IMR-90 (cell line): Measurements from ENCODE around the gene HS6ST3. TPM values are rescaled to one million over a fixed set of nuclear protein-coding genes. Genes with fewer than 3 reads are reported as not detected.

Experiments used
- ATAC-seq: fragments of 200-7000 bp; cut with Tn5 transposase; 2 replicates; pipeline ENCODE4 v1.9.1; 2020; ENCODE audit warnings: low read depth, mild to moderate bottlenecking, moderate library complexity
- BruUV-seq: library from RNA; stranded (reverse); fragments of 400-500 nt; replicated peaks from 2 replicates; lab custom pipeline; 2021; lab: Mats Ljungman, UMichigan
- CTCF ChIA-PET: fragments of 300-600 bp; formaldehyde crosslinking; extraction: SDS; loops from one replicate; lab custom pipeline; 2021; ENCODE audit warnings: antibody characterized with exemption; lab: Yijun Ruan, JAX
- POLR2A ChIA-PET: fragments of 300-600 bp; sonication (Branson Sonifier 250); formaldehyde crosslinking; loops from one replicate; lab custom pipeline; 2022; ENCODE audit warnings: antibody characterized with exemption; ENCODE audit not compliant: unreplicated experiment; lab: Charles Lee
- DNase-seq: peaks from one replicate; pipeline ENCODE4 v3.0.0; 2013
- H2AFZ ChIP-seq: replicated peaks from 2 replicates; pipeline ENCODE3; 2013; ENCODE audit warnings: low read length, mild to moderate bottlenecking; ENCODE audit not compliant: poor library complexity
- H2AK5ac ChIP-seq: 2 replicates; pipeline ENCODE4 v1.6.1; 2013; ENCODE audit warnings: low read depth, low read length, inconsistent platforms
- H2AK9ac ChIP-seq: replicated peaks from 2 replicates; pipeline ENCODE3; 2013; ENCODE audit warnings: mild to moderate bottlenecking, low read depth, low read length, moderate library complexity; ENCODE audit not compliant: poor library complexity
- H2BK120ac ChIP-seq: 2 replicates; pipeline ENCODE4 v1.6.1; 2013; ENCODE audit warnings: low read depth, low read length, inconsistent platforms
- H2BK15ac ChIP-seq: 3 replicates; pipeline ENCODE4 v1.6.1; 2013; ENCODE audit warnings: low read depth, low read length, inconsistent platforms
- H2BK20ac ChIP-seq: 2 replicates; pipeline ENCODE4 v1.6.1; 2013; ENCODE audit warnings: low read depth, mild to moderate bottlenecking, inconsistent platforms, low read length, moderate library complexity
- H2BK5ac ChIP-seq: 2 replicates; pipeline ENCODE4 v1.6.1; 2013; ENCODE audit warnings: mild to moderate bottlenecking, low read depth, low read length, inconsistent platforms; ENCODE audit not compliant: poor library complexity, severe bottlenecking
- H3K14ac ChIP-seq: replicated peaks from 2 replicates; pipeline ENCODE4 v1.6.1; 2013; ENCODE audit warnings: low read depth, low read length, inconsistent platforms
- H3K18ac ChIP-seq: 2 replicates; pipeline ENCODE4 v1.6.1; 2013; ENCODE audit warnings: low read depth, low read length, control low read depth
- H3K23ac ChIP-seq: 2 replicates; pipeline ENCODE4 v1.6.1; 2013; ENCODE audit warnings: low read depth, low read length, inconsistent platforms
- H3K27ac ChIP-seq: 2 replicates; pipeline ENCODE4 v1.5.1; 2013; ENCODE audit warnings: mild to moderate bottlenecking, control low read depth, low read length; ENCODE audit not compliant: insufficient read depth
- H3K27me3 ChIP-seq: 2 replicates; pipeline ENCODE4 v1.6.1; 2013; ENCODE audit warnings: low read length; ENCODE audit not compliant: control insufficient read depth, insufficient read depth
- H3K36me3 ChIP-seq: 2 replicates; pipeline ENCODE4 v1.6.1; 2013; ENCODE audit warnings: low read length, mixed read lengths; ENCODE audit not compliant: control insufficient read depth, insufficient read depth
- H3K4ac ChIP-seq: 2 replicates; pipeline ENCODE4 v1.6.1; 2013; ENCODE audit warnings: low read depth, low read length, inconsistent platforms
- H3K4me1 ChIP-seq: 2 replicates; pipeline ENCODE4 v1.6.1; 2013; ENCODE audit warnings: low read length, mixed read lengths; ENCODE audit not compliant: control insufficient read depth, insufficient read depth
- H3K4me2 ChIP-seq: 2 replicates; pipeline ENCODE4 v1.6.1; 2013; ENCODE audit warnings: low read depth, mild to moderate bottlenecking, control low read depth, low read length, moderate library complexity
- H3K4me3 ChIP-seq: 2 replicates; pipeline ENCODE4 v1.5.1; 2013; ENCODE audit warnings: low read depth, mild to moderate bottlenecking, control low read depth, low read length, moderate library complexity; ENCODE audit not compliant: insufficient read depth
- H3K56ac ChIP-seq: 2 replicates; pipeline ENCODE4 v1.6.1; 2013; ENCODE audit warnings: low read length, inconsistent platforms; ENCODE audit not compliant: insufficient read depth; ENCODE audit errors: extremely low read depth
- H3K79me1 ChIP-seq, 2 experiments: 2 replicates each; pipeline ENCODE4 v1.6.1; 2013; ENCODE audit warnings: low read length in 2 of 2, inconsistent platforms in 1 of 2, low read depth in 1 of 2
- H3K9ac ChIP-seq: 2 replicates; pipeline ENCODE4 v1.6.1; 2013; ENCODE audit warnings: low read depth, low read length, control low read depth
- H3K9me1 ChIP-seq: 2 replicates; pipeline ENCODE4 v1.6.1; 2013; ENCODE audit warnings: low read length, inconsistent platforms; ENCODE audit not compliant: insufficient read depth
- H3K9me3 ChIP-seq: 2 replicates; pipeline ENCODE4 v1.6.1; 2013; ENCODE audit warnings: low read length; ENCODE audit not compliant: control insufficient read depth, insufficient read depth
- H4K20me1 ChIP-seq: 2 replicates; pipeline ENCODE4 v1.6.1; 2013; ENCODE audit warnings: low read length, inconsistent platforms; ENCODE audit not compliant: insufficient read depth
- H4K5ac ChIP-seq: 2 replicates; pipeline ENCODE4 v1.6.1; 2013; ENCODE audit warnings: mild to moderate bottlenecking, low read depth, low read length, control low read depth
- H4K8ac ChIP-seq, 2 experiments: 2 replicates each; pipeline ENCODE4 v1.6.1; 2013; ENCODE audit warnings: low read depth in 2 of 2, low read length in 2 of 2, control low read depth in 1 of 2, inconsistent platforms in 1 of 2
- H4K91ac ChIP-seq: 2 replicates; pipeline ENCODE4 v1.6.1; 2013; ENCODE audit warnings: low read depth, low read length, inconsistent platforms; ENCODE audit not compliant: insufficient read depth
- CHD1 ChIP-seq: IDR thresholded peaks from 2 replicates; pipeline ENCODE4 v1.6.1; 2012; ENCODE audit warnings: low read depth, low read length, improper control_type of control experiment
- CTCF ChIP-seq: conservative IDR thresholded peaks from 2 replicates; pipeline ENCODE4 v1.5.1; 2012; ENCODE audit warnings: mild to moderate bottlenecking, low read depth, low read length, improper control_type of control experiment
- ELK1 ChIP-seq: fragments of 150-350 bp; IDR thresholded peaks from 2 replicates; pipeline ENCODE4 v1.6.1; 2016; ENCODE audit warnings: low read depth, mild to moderate bottlenecking, low read length, moderate library complexity, borderline replicate concordance
- FOS ChIP-seq: fragments of 150-350 bp; IDR thresholded peaks from 2 replicates; pipeline ENCODE4 v1.6.1; 2016; ENCODE audit warnings: low read depth, low read length
- MAFK ChIP-seq: IDR thresholded peaks from 2 replicates; pipeline ENCODE4 v1.6.1; 2012; ENCODE audit warnings: low read depth, low read length, improper control_type of control experiment
- MAZ ChIP-seq: IDR thresholded peaks from 2 replicates; pipeline ENCODE4 v1.6.1; 2012; ENCODE audit warnings: low read depth, mild to moderate bottlenecking, low read length, improper control_type of control experiment, moderate library complexity, borderline replicate concordance
- MXI1 ChIP-seq: IDR thresholded peaks from 2 replicates; pipeline ENCODE4 v1.6.1; 2012; ENCODE audit warnings: low read depth, mild to moderate bottlenecking, low read length, moderate library complexity, borderline replicate concordance
- POLR2A ChIP-seq: IDR thresholded peaks from 2 replicates; pipeline ENCODE4 v1.6.1; 2012; ENCODE audit warnings: mild to moderate bottlenecking, low read depth, low read length
- RAD21 ChIP-seq: IDR thresholded peaks from 2 replicates; pipeline ENCODE4 v1.6.1; 2012; ENCODE audit warnings: low read length, improper control_type of control experiment
- RCOR1 ChIP-seq: IDR thresholded peaks from 2 replicates; pipeline ENCODE4 v1.6.1; 2012; ENCODE audit warnings: mild to moderate bottlenecking, low read length, improper control_type of control experiment; ENCODE audit not compliant: insufficient replicate concordance
- RFX5 ChIP-seq: IDR thresholded peaks from 2 replicates; pipeline ENCODE4 v1.8.0; 2012; ENCODE audit warnings: low read depth, mild to moderate bottlenecking, low read length, moderate library complexity
- SMC3 ChIP-seq: fragments of 150-350 bp; IDR thresholded peaks from 2 replicates; pipeline ENCODE4 v1.6.1; 2016; ENCODE audit warnings: low read depth, mild to moderate bottlenecking, antibody characterized with exemption, low read length, moderate library complexity
- USF2 ChIP-seq: fragments of 150-350 bp; IDR thresholded peaks from 2 replicates; pipeline ENCODE4 v1.6.1; 2017; ENCODE audit warnings: mild to moderate bottlenecking, antibody characterized with exemption, low read length, low read depth
- WGBS, 2 experiments: methylation state at CpG; one replicate each; pipeline versions ENCODE4 v1.1.5 to v1.1.7; 2013; ENCODE audit warnings: missing lambda C conversion rate in 2 of 2; ENCODE audit not compliant: insufficient read length in 1 of 2; ENCODE audit errors: extremely low coverage in 2 of 2; 5-methylcytosine and 5-hydroxymethylcytosine counted together
- dilution Hi-C: fragments of 300-500 bp; cut with HindIII; formaldehyde crosslinking; loops from one replicate; pipeline ENCODE4 v1.14.3; 2018; ENCODE audit warnings: low sequenced_read_pairs; ENCODE audit not compliant: unreplicated experiment
- in situ Hi-C: fragments of 300-500 bp; cut with MboI; formaldehyde crosslinking; loops from 3 replicates; pipeline ENCODE4 v1.14.3; 2019; ENCODE audit warnings: low sequenced_read_pairs, inconsistent platforms, mixed read lengths
- intact Hi-C: fragments of 100-400 bp; cut with micrococcal nuclease; formaldehyde crosslinking; loops from 2 replicates; pipeline ENCODE4 v1.10.0; 2022
- polyA plus RNA-seq, 3 experiments: library from polyadenylated mRNA; depleted of rRNA; stranded (reverse); fragments of >200 nt; gene quantifications; 2 replicates each; pipeline ENCODE4 v1.2.3, GENCODE V29; 2012; ENCODE audit warnings: low replicate concordance in 1 of 3
- total RNA-seq: library from RNA; depleted of rRNA; stranded (reverse); fragments of >200 nt; gene quantifications from 2 replicates; pipeline ENCODE4 v1.2.3, GENCODE V29; 2012

Gene HS6ST3
- total and polyA plus RNA-seq, 2 of the 4 experiments (the other 2 are of a cell fraction), result not detected

- H4K91ac ChIP-seq, result no peak overlapping the region
- no peak overlapping the region for H3K56ac ChIP-seq
- H3K4me3 ChIP-seq, result no peak overlapping the region
- WGBS, 2 experiments, result 60% methylated on average over 1 of the region's 5 CpGs; no CpG with 5 or more reads in 1 of the 2 experiments
- no peak overlapping the region for H3K27ac ChIP-seq
- H3K9me1 ChIP-seq, result no peaks in the 10 kb centered on the region
- intact Hi-C loops (no loop called here), dilution Hi-C loops (no loop called here), in situ Hi-C loops (no loop called here)
- H4K5ac ChIP-seq, result no peak overlapping the region
- ATAC-seq (no peak), DNase-seq (no peak)
- H2BK20ac ChIP-seq, result no peak overlapping the region
- no peaks in the 10 kb centered on the region for H3K27me3 ChIP-seq
- no peak overlapping the region for H3K14ac ChIP-seq
- no peak overlapping the region for H2BK5ac ChIP-seq
- no peak overlapping the region for H2AK5ac ChIP-seq
- H3K23ac ChIP-seq, result no peak overlapping the region
- H3K4ac ChIP-seq, result no peak overlapping the region
- CTCF ChIA-PET, result no interaction called here
- BruUV-seq, result no TSS peak
- no peaks in the 10 kb centered on the region for H4K20me1 ChIP-seq
- H3K79me1 ChIP-seq, result no peaks in the 10 kb centered on the region
- H4K8ac ChIP-seq, result no peak overlapping the region
- POLR2A ChIA-PET, result no interaction called here
- no peak overlapping the region for H3K9ac ChIP-seq
- H3K9me3 ChIP-seq, result peaks cover 13% of the 10 kb centered on the region; the same call in 1 of the 2 replicates
- no peak overlapping the region for H2AK9ac ChIP-seq
- H3K4me2 ChIP-seq, result no peak overlapping the region
- H3K4me1 ChIP-seq, result no peaks in the 10 kb centered on the region
- no peak overlapping the region for H2AFZ ChIP-seq
- H2BK15ac ChIP-seq, result no peak overlapping the region
- no peak for TF ChIP-seq CTCF
- no peak for TF ChIP-seq MAZ
- no peak for TF ChIP-seq MXI1
- TF ChIP-seq RFX5, result no peak
- no peak for TF ChIP-seq CHD1
- no peak for TF ChIP-seq FOS
- no peak for TF ChIP-seq ELK1
- no peak for TF ChIP-seq SMC3
- no peak for TF ChIP-seq POLR2A
- no peak for TF ChIP-seq RCOR1
- TF ChIP-seq RAD21, result no peak
- no peak for TF ChIP-seq USF2
- TF ChIP-seq MAFK, result no peak
- H3K18ac ChIP-seq, result no peak overlapping the region
- H3K36me3 ChIP-seq, result no peaks in the 10 kb centered on the region
- H2BK120ac ChIP-seq, result no peak overlapping the region
Observed at GRCh38 chr13:96499656-96500055, 409.7 kb downstream of the HS6ST3 start.
